GM21360 (cell line): ENCODE measurements around the gene SLC25A45.

Experiments used
- ATAC-seq: cut with Tn5 transposase; IDR thresholded peaks from one replicate; pipeline ENCODE4 v1.9.1; 2021; ENCODE audit warnings: mild to moderate bottlenecking, moderate library complexity; ENCODE audit not compliant: unreplicated experiment

The SLC25A45 gene

DNA sequence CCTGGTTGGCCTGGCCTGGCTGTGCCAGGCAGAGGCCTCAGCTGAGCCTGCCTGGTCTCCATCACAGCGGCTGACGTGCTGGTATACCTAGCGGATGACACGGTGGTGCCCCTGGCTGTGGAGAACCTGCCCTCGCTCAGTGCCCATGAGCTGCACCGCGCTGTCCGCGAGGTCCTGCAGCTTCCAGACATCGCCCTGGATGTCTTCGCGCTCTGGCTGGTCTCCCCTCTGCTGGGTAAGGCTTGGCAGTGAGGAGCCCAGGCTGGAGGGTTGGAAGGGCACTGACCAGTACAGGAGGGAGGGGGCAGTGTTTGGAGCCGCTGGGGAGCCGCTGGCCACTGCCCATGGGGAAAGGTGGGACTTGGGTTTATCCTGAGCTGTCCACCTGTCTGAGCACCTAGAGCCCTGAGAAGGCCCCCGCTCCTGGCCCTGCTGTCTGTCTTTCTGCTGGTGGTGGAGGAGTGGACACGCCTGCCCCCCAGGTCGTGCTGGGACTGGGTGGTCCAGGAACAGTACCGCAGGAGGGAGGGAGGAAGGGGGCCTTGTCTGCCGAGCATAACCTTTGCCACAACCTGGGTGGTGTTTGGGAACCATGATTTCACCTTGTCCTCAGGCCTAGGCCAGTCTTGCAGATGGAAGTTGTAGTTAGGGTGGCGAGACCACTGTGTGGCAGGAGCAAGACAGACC is 7.0 kb upstream of the SLC25A45 start:
- ATAC-seq, result no peak

DNA sequence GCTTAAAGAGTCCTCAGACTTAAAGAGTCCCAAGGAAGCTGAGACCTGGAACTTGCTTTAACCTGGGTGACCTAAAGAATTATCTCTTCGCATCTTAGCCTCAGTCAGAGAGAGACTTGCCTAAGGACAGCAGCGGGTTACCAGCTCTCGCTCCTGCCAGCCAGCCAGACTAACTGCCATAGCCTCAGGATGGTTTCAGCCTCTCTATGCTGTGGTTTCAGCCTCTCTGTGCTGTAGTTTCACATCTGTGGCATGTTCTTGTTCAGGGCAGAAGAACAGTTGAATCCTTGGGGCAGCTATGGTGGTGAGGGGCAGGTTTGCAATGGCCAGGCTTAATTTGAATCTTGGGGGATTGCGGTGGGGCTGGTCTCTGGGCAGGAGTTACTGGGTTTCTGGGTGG is 6.3 kb upstream of the SLC25A45 start:
- ATAC-seq, result no peak

DNA sequence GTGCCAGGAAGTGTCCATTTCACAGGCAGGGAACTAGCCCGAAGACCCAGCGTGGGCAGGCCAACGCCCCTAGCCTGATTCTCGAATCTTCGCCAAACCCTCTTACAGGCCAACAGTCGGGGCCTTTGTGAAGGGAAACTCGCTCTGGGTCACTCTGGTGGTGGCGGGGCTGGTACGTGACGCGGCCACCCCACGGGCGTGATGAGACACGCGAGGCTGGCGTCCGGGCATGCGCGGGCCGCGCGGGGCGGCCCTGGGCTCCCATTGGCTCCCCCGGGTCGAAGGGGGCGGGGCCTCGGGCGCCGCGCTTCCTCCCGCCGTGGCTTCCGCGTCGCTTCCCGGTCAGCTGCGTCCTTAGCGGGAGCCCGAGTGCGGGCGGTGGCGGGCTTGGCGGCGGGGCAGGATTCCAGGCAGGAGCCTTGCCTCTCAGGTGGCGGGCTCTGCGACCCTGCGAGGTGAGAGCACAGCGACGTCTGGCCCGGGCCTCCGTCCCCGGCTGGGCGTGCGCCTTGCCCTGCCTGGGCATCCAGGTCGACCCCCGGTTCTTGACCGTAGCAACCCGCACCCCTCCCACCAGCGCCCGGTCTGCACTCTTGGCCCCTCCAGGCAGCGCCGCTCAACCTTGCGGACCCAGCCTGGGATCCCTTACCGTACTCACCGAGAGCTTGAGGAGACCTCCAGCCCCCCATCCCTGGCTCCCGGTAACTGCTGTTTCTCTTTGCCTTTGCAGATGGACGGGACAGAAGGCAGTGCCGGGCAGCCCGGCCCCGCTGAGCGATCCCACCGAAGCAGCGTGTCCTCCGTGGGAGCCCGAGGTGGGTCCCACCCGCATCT is 4.1 kb upstream of the SLC25A45 start, which contains the start of gene FRMD8:
TSS of gene FRMD8 (plus strand) at position 331 of the 834 bp plus-strand sequence. CDS start at position 731, 400 bp downstream.
- ATAC-seq, result no peak

DNA sequence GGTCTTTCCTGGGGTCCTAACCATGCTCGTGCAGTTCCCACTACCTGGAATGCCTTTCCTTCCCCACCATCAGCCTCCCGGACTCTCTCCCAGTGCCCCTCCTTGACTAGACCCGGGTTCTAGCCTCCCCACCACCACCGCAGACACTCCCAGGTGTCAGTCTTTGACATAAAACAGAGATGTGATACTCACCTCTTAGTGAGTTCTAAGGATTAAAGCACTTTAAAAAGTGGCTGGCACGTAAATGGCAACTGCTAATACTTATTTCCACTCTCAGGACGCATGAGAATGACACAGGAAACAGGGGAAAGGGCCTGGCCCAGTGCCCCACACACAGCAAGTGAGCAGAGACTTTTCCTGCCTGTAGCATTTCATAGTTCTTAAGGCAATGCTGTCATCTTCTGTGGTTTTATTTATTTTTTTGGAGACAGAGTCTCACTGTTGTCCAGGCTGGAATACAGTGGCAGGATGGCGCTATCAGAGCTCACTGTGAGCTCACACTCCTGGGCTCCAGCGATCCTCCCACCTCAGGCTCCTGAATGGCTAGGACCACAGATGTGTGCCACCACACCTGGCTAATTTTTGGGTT is 1.9 kb upstream of the SLC25A45 start:
- no peak for ATAC-seq

DNA sequence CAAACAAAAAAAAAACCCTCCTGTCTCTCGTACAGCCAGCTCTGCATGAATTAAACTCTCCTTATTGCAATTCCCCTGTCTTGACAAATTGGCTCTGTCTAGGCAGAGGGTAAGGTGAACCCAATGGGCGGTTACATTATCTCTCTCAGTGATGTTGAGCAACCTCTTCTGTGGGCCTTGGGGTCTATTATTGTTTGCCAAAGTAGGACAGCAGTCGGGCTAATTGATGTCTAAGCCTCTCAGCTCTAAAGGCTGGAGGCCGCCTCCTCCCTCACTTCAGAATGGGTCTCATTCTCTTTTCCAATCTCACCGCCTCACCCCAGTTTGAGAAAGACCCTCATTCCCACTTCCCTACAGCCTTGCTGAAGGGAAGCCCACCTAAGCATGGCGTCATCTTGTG is 1.3 kb upstream of the SLC25A45 start:
- no peak for ATAC-seq

DNA sequence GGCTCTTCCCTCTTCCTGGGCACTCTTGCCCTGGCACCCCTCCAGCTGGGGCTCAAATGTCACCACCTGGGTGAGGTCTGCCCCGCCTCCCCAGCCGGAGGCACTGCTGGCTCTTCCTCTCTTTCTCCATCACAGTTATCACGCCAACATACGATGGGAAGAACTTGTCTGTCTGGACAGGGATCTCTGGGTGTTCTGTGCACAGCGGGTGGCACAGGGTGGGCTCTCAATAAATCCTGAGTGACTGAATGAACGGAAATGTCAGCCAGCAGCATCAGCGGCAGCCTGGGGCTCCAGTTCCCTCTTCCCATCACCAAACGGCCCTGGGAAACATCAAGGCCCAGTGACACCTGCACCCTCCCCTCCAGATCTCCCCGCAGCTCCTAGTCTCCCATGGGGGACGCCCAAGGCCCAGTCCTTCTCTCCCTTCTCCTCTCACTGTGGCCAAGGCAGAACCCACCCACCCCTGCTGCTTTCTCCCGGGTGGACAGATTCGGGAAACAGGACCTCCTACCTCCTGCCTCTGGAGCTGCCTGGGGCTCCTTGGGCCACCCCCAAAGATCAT is 440 bp upstream of the SLC25A45 start:
- ATAC-seq, result no peak

DNA sequence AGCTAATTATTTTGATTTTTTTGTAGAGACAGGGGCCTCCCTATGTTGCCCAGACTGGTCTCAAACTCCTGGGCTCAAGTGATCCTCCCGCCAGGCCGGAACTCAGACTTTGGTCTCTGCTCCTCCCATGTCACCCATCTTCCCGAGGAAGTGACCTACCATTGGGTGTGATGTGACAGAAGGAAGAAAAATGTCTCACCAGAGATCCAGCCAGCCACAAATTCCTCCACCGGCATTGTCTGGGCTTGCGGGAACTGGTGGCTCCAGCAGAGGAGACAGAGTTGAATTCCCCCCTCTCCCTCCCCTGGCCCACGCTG is 772 bp downstream of the SLC25A45 start:
- peak; percentile 2 for ATAC-seq

DNA sequence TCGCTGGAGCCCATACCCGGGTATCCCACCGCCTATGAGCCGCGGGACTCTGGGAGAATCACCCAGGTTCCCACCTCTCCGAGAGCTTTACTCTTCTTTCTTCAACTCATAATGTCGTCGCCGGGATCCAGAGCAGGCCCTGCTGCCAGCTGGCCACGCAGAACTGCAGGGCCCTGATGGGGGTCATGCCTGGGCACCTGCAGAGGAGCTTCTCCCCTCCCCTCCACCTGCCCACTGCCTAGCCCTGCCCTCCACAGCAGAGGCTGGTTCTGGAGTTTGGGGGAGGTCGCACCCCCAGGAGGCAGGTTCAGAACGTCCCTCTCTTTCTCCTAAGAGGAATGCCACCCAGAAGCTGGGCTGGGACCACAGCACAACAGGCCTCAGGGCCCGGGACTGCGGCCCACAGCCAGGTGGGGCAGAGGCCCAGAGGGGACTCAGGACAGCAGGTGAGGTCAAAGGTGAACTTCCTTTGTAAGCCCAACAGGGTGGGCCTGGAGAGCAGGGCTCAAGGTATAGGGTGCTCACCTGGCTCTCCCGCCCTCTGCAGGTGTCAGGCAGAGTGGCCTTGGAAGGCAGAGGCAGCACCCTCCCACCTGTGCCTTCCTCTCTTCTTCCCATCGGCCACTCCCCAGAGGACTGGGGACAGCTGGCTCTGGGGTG is 1.9 kb downstream of the SLC25A45 start:
- no peak for ATAC-seq

DNA sequence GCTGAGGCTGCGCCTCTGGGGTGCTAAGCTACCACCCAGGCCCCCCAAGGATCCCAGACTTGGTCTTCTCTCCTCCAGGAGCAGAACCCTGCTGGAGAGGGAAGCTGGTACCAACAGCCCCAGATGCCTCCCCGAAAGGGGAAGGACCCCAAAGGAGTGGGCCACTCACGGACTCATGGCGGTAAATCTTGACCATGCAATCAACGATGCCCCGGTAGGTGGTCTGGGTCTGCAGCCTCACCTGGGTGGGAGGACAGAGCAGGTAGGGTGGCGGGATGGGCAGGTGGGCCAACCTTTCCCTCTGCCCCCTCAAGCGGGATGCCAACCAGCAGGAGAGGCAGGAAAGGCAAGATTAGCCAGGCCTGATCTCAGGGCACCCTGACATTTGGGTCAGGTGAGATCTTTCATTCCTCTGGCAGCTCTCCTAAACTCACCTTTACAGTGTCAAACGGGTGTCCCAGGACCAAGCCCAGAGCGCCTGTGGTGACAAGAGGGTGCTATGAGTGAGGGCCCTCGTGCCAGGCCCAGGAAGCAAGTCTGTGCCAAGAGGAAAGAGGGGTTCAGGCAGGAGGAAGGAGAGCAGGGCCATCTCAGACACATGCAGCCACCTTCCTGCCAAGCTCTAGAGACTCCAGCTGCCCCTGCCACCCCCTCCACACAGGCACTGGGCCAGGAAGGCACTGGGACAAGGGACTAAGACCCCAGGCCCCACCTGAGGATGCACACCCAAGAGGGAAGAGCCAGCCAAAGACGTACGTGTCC is 2.6 kb downstream of the SLC25A45 start:
- no peak for ATAC-seq

DNA sequence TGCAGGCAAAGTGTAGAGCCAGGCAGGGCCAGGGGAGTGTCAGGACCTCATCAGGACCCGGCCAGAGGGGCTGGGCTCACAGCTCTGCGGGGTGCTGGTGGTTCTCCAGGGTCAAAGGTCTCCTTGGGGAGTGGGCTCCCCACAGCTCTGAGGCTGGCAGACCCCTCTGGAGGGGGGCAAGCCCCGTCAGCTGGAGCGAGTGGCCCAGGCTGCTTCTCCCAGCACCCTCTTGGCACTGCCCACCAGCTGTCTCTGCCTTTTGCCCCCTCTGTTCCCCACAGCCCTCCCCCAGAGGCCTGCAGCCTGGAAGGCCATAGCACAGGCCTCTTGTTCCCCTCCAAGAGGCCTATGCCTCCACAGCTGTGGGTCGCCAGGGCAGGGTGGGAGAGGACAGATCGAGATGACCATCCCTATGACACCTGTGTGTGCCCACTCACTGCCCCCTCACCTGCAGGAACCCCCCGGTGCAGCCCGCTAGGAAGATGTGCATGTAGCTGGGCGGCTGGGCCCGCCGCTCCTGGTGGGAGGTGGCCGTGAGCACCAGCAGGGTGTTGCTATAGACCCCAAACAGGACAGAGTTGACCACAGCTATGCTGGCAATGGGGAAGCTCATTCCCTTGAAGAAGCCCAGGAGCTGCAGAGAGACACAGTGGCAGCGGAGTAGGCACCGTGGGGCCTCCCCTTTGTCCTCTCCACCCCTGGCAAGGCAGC is 3.4 kb downstream of the SLC25A45 start:
- no peak for ATAC-seq

DNA sequence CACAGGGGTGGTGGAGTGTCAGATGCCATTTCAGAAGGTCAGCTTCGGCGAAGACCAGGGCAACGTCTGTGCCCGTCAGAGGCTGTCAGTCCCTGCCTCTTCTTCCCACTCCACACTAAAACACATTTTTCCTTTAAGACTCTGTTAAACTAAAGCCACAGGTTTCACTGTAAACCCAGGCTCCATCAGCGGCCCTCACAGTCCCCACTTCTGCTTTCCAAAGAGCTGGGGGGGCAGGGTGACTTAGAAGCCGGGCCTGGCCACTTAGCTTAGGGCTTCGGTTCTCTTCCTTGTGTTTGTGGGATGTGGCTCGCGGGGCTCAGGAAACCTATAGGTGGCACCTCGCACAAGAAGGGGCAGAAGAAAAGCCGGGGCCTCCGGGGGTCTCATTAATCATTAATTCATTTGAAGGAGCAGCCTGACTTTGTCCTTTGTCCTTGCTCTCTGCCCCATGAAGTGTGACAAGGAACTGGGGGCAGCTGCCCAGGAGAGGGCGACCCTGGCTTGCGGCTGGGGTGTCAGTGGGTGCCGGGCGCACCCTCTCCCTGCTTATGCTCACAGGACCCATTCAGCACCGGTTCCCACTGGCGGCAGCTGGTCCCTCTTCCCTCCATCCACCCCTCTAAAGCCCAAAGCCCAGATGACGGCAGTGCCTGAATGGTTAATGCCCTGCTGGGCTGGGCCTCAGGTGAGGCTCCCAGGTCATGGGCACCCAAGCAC is 4.1 kb downstream of the SLC25A45 start:
- ATAC-seq, result no peak

DNA sequence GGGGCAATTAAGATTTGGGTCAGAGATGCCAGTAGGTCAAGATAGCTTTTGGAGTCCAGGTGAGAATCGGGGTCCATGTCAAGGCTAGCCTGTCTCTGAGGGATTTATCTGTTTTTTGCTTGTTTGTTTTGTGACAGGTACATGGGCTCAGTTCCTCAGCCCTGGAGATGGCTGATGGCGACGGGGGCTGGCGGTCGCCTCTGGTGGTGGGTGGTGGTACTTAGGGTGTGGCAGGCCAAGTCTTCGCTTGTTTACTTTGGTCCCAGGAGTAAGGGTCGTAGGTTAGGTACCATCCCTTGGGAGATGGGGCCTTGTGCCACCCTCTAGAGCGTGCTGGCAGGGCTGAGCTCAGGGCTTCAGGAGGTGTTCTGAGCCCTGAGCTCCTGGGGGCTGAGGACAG is 4.7 kb downstream of the SLC25A45 start:
- no peak for ATAC-seq

DNA sequence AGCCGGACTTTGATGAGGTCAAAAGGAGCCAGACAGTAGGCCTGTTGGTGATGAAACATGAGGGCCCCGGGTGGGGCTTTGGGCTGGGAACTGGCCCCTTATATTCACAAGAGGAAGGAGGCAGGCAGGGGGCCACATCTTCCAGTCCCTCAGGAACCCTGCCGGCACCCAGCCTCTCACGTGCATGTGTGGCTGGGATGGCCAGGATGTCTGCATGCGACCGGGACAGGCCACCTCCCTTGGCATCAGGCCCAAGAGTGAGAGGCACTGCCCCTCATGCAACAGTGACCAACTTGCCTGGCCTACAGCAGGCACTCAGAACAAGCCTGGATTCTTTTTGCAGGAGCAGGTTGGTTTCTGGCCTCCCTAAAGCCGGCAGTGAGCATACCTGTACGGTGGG is 5.4 kb downstream of the SLC25A45 start:
- no peak for ATAC-seq

DNA sequence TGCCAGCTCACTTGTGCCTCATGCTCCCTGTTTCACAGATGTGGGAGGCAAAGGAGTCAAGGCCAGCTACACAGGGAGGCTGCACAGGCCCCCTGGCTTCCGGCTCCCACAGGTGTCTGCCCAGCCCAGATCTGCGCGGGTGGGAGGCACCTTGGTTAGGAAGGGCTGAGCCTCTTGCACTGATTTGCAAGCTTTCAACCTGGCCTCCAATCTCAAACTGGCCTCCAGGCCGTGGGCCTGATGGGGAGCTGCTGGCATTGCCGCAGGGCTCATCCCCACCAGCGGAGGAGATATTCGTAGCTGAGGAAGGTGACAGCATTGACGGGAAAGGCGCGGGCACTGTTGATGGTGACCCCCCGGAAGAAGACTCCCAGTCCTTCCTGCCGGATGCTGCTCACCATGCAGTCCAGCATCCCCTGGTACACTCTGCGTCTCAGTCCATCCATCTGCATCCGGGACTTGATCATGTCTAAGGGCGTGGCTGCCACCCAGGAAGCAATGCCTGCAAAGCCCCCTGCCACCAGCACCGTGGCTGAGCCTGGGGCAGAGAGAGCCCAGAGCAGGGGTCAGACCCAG is 6.2 kb downstream of the SLC25A45 start:
- ATAC-seq, result no peak

DNA sequence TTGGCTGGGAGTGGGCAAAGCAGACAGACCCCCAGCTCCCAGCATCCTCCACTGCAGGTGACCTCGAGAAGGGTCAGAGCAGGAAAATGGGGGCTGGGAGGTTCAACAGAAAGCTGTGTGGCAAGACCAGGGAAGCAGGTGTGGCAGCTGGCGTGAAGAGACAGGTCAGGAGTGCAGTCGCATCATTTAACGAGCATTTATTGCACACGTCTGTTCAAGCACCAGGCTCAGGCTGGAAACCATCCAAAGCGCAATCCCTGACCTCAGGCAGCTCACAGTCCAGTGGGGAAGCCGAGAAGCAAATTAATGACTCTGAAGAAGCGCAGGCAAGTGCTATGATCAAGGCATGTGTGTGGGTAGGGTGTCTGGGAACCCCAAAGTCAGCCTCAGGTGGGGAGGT is 7.4 kb downstream of the SLC25A45 start:
- no peak for ATAC-seq

DNA sequence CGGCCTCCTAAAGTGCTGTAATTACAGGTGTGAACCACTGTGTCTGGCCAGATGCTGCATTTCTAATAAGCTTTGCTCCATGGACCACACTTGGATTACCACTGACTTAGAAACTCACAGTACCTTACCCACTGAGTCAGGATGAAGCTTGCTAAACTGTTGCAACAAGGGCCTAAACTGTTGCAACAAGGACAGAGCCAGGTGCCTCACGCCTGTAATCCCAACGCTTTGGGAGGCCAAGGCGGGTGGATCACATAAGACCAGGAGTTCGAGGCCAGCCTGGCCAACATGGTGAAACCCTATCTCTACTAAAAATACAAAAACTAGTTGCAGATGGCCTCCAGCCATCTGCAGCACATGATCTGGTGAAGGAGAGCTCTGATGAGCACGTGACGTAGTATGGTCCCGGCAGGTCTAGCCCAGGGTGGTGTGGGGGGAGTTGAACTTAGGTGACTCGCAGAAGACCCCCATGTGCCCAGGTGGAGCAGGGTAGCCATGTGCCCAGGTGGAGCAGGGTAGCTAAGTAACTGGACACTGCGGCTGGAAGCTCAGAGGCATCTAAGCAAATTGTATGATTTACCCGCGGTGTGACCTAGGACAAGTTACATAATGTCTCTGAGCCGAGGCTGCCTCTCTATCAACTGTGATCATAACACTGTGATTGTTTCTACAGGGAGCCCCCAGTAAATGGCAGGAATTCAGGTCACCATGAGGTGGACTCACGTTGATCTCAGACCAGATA is 8.4 kb downstream of the SLC25A45 start:
- ATAC-seq, result no peak

DNA sequence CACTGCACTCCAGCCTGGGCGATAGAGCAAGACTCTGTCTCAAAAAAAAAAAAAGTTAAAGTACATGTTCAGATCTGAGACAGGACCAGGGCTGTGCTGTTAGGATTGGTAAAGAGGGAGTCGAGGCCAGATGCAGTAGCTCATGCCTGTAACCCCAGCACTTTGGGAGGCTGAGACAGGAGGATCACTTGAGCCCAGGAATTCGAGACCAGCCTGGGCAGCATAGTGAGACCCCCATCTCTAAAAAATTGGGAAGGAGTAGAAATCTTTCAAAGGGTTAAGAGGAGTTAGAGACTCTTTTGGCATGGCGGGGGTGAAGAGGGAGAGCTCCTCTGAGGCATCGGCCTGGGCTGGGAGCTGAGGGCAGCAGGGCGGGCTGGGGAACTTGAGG is 11.8 kb downstream of the SLC25A45 start:
- no peak for ATAC-seq

DNA sequence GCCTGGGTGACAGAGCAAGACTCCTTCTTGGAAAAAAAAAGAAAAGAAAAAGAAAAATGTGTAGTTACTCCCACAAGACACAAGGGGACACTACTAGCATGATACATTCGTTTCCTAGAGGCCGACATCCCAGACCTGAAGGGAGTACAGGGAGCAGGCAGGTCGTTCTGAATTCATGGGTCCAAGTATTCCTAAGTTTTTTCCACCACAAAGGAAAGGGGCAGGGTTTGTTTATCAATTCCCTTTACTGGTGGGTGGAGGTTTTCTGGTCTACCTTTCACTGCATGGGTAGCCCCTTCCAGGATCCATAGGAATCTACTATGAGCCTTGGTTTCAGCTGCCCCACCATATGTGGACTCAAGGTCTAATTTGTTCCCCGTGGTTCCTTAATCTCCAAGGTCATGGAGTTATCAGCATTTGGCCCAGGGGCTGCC is 16.1 kb downstream of the SLC25A45 start:
- no peak for ATAC-seq
